Hepatocyte (in vitro differentiated cells): Measurements from ENCODE around the gene VPREB1.

Experiments
- CTCF ChIP-seq: fragments of 200-600 bp; sonication (generic); IDR thresholded peaks from 2 replicates; pipeline ENCODE4 v1.5.1; 2016; ENCODE audit warnings: antibody characterized with exemption, mild to moderate bottlenecking; ENCODE audit not compliant: poor library complexity
- EZH2 ChIP-seq: fragments of 200-600 bp; sonication (generic); IDR thresholded peaks from 2 replicates; pipeline ENCODE4 v1.6.1; 2016; ENCODE audit warnings: antibody characterized with exemption, mild to moderate bottlenecking, borderline replicate concordance

GRCh38 chr22:22246706-22247105 is 2.1 kb downstream of the VPREB1 start:
- TF ChIP-seq CTCF (no peak), EZH2 (no peak)
